Tibial artery (tissue), 4 donors: ENCODE results near the gene SMCO2.

Experiments
- DNase-seq, 2 donors: peaks; one replicate each; pipeline ENCODE4 v3.0.0-alpha.2; 2019
- H3K27ac ChIP-seq, 2 donors: fragments of 200-600 bp; sonication (generic) in 1 of 2; 1 replicate in 1 of 2; 2 replicates in 1 of 2; pipeline ENCODE4 v1.5.1; 2018 to 2019; ENCODE audit warnings: mild to moderate bottlenecking in 1 of 2
- H3K27me3 ChIP-seq, 2 donors: fragments of 200-600 bp; sonication (generic) in 1 of 2; one replicate each; pipeline versions ENCODE4 v1.5.1 to v1.6.0; 2016 to 2019
- H3K36me3 ChIP-seq, 3 donors: fragments of 200-600 bp; sonication (generic) in 2 of 3; one replicate each; pipeline ENCODE4 v1.5.1; 2016 to 2019; ENCODE audit warnings: mild to moderate bottlenecking in 2 of 3
- H3K4me1 ChIP-seq, 4 donors: fragments of 200-600 bp; sonication (generic) in 2 of 4; 1 replicate in 3 of 4; 2 replicates in 1 of 4; pipeline ENCODE4 v1.5.1; 2016 to 2019
- H3K4me3 ChIP-seq, 2 donors: fragments of 200-600 bp; sonication (generic) in 1 of 2; 1 replicate in 1 of 2; 2 replicates in 1 of 2; pipeline ENCODE4 v1.5.1; 2018 to 2019; ENCODE audit warnings: mild to moderate bottlenecking in 2 of 2
- H3K9me3 ChIP-seq, 3 donors: fragments of 200-600 bp; sonication (generic) in 1 of 3; one replicate each; pipeline ENCODE4 v1.5.1; 2016 to 2019
- CTCF ChIP-seq, 2 experiments: fragments of 200-600 bp in 1 of 2; fragments of 450-650 bp in 1 of 2; IDR thresholded peaks; one replicate each; pipeline ENCODE4 v1.5.1; 2017 to 2019; ENCODE audit warnings: antibody characterized with exemption in 2 of 2, mild to moderate bottlenecking in 1 of 2, moderate library complexity in 1 of 2
- intact Hi-C: fragments of 100-400 bp; cut with DNase I; formaldehyde crosslinking; loops from one replicate; pipeline ENCODE4 v1.15.0; 2023; ENCODE audit warnings: low total_unique reads

SMCO2 gene

GRCh38 chr12:27534060-27534764 lies 87.7 kb downstream of the SMCO2 start:
- Histone ChIP-seq H3K4me1 (peaks cover 0 to 35% (median 25%) of the 10 kb centered on the region in 4 donors), H3K27ac (no peak overlapping the region), H3K27me3 (no peaks in the 10 kb centered on the region), H3K9me3 (no peaks in the 10 kb centered on the region), H3K36me3 (peaks cover 0 to 8% (median 0%) of the 10 kb centered on the region in 3 donors), H3K4me3 (no peak overlapping the region)
- TF ChIP-seq CTCF (IDR thresholded peaks at IDR 0.05) = no peak
- no peak for DNase-seq
- intact Hi-C loops = no loop called here

- no peaks in the 10 kb centered on the region for H3K27me3 ChIP-seq
- DNase-seq = no peak
- intact Hi-C loops = no loop called here
- no peak for TF ChIP-seq CTCF (IDR thresholded peaks at IDR 0.05)
- no peak overlapping the region for H3K4me3 ChIP-seq
- peaks cover 0 to 40% (median 26%) of the 10 kb centered on the region in 4 donors for H3K4me1 ChIP-seq
- peaks cover 0 to 8% (median 0%) of the 10 kb centered on the region in 3 donors for H3K36me3 ChIP-seq
- no peak overlapping the region for H3K27ac ChIP-seq
- H3K9me3 ChIP-seq = no peaks in the 10 kb centered on the region
Measured at GRCh38 chr12:27534765-27535161, 88.2 kb downstream of the SMCO2 start.

GRCh38 chr12:27535318-27535717 lies 88.8 kb downstream of the SMCO2 start:
- no peak for DNase-seq
- TF ChIP-seq CTCF (IDR thresholded peaks at IDR 0.05) = no peak
- intact Hi-C loops = no loop called here
- Histone ChIP-seq H3K9me3 (no peaks in the 10 kb centered on the region), H3K4me1 (peaks cover 0 to 46% (median 26%) of the 10 kb centered on the region in 4 donors), H3K27ac (no peak overlapping the region), H3K4me3 (no peak overlapping the region), H3K27me3 (no peaks in the 10 kb centered on the region), H3K36me3 (peaks cover 0 to 8% (median 0%) of the 10 kb centered on the region in 3 donors)

GRCh38 chr12:27537855-27538675 lies 91.5 kb downstream of the SMCO2 start:
- Histone ChIP-seq H3K9me3 (no peaks in the 10 kb centered on the region), H3K4me3 (no peak overlapping the region), H3K27ac (peak overlapping the region; percentile 21), H3K4me1 (peaks cover 0 to 59% (median 25%) of the 10 kb centered on the region in 4 donors), H3K27me3 (no peaks in the 10 kb centered on the region), H3K36me3 (peaks cover 0 to 8% (median 0%) of the 10 kb centered on the region in 3 donors)
- intact Hi-C loops = no loop called here
- no peak for TF ChIP-seq CTCF (IDR thresholded peaks at IDR 0.05)
- no peak for DNase-seq

- no peak for TF ChIP-seq CTCF (IDR thresholded peaks at IDR 0.05)
- intact Hi-C loops = no loop called here
- Histone ChIP-seq H3K4me3 (no peak overlapping the region), H3K27me3 (no peaks in the 10 kb centered on the region), H3K36me3 (peaks cover 0 to 8% (median 0%) of the 10 kb centered on the region in 3 donors), H3K4me1 (peaks cover 0 to 64% (median 25%) of the 10 kb centered on the region in 4 donors), H3K9me3 (no peaks in the 10 kb centered on the region), H3K27ac (peak overlapping the region; percentile 19 to 38)
- DNase-seq = no peak
Measured at GRCh38 chr12:27539191-27539631, 92.7 kb downstream of the SMCO2 start.
